ENCODE data around the gene GOSR1.
"Not testable (repeated sequence)": the region's sequence is repeated elsewhere in the genome, so short reads cannot be mapped to it uniquely, and the experiment has no call there.

The GOSR1 gene

DNA sequence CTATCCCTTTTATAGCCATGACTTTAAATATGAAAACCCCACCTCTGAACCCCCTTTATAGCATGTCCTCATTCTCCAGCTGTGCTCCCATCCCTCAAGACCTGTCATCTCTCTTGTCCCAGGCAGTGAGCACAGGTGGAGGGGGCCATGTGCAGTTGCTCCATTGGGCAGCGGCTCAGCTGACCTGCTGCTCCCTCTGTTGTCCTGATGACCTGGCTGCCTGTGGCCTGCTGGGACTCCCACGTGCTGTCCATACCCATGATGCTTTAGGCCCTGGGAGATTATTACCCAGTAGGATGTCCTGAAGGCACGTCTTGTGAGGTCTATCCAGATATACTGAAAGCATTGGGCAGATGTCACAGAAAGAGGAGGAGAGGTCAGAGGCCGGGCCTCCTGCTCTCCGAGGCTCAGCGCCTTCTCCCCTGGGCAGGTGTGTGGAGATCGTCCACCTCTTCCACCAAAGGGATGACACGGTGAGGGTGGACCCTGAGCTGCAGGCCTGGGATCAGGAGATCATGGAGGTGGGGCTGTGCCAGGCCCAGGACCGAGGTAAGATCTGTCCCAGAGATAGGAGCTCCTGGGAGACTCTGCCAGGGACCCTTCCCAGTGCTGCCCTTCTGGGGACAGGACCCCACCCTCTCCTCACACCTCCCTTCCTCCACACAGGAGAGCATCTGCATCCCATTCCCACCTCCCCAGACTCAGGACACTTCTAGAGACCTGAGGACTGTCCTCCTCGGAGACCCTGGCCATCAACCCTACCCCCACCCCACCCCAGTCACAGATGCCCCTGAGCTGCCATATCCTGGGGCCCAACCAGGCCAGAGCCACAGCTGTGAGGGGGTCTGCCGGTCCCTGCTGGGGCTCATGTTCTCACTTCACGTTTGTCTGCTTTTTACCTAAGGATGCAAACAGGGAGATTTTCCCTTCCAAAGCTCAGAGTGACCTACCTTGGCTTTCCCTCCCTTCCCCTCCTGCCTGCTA lies 58.0 kb downstream of the GOSR1 start:
- TF ChIP-seq, protein P1, sequence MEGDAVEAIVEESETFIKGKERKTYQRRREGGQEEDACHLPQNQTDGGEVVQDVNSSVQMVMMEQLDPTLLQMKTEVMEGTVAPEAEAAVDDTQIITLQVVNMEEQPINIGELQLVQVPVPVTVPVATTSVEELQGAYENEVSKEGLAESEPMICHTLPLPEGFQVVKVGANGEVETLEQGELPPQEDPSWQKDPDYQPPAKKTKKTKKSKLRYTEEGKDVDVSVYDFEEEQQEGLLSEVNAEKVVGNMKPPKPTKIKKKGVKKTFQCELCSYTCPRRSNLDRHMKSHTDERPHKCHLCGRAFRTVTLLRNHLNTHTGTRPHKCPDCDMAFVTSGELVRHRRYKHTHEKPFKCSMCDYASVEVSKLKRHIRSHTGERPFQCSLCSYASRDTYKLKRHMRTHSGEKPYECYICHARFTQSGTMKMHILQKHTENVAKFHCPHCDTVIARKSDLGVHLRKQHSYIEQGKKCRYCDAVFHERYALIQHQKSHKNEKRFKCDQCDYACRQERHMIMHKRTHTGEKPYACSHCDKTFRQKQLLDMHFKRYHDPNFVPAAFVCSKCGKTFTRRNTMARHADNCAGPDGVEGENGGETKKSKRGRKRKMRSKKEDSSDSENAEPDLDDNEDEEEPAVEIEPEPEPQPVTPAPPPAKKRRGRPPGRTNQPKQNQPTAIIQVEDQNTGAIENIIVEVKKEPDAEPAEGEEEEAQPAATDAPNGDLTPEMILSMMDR (conservative IDR thresholded peaks at IDR 0.05), result no peak
- H3K27ac ChIP-seq, result no peak overlapping the region

DNA sequence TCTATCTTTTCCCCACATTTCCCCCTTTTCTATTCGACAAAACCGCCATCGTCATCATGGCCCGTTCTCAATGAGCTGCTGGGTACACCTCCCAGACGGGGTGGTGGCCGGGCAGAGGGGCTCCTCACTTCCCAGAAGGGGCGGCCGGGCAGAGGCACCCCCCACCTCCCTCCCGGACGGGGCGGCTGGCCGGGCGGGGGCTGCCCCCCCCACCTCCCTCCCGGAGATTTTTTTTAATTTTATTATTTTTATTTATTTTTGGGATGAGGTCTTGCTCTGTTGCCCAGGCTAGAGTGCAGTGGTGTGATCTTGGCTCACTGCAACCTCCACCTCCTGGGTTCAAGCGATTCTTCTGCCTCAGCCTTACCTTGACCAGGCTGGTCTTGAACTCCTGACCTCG lies 59.6 kb downstream of the GOSR1 start:
- H3K27ac ChIP-seq, result not testable (repeated sequence)

DNA sequence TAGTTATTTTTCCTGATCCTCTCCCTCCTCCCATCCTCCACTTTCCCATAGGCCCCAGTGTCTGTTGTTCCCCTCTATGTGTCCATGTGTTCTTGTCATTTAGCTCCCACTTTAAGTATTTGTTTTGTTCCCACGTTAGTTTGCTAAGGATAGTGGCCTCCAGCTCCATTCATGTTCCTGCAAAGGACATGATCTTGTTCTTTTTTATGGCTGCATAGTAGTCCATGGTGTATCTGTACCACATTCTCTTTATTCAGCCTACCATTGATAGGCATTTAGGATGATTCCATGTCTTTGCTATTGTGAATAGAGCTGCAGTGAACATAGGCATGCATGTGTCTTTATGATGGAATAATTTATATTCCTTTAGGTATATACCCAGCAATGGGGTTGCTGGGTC lies 60.5 kb downstream of the GOSR1 start:
- not testable (repeated sequence) for H3K27ac ChIP-seq

DNA sequence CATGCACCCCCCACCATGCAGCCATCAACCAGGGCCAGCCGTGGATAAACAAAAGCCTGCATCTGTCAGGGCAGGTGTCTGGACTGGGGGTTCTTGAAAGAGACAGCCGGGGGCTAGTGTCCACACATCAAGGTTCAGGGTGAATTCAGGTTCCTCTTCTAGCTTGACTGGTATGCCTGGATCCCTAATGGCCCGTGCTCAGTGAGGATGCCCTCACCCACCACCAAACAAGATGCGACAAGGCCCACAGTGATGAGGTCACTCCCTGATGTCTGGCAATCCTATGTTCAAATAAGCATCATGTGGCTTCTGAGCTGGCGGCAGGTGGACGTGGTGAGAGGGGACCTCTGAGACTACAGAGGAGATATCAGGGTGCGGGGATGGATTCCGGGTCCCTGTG lies 64.6 kb downstream of the GOSR1 start:
- TF ChIP-seq, protein P1 (conservative IDR thresholded peaks at IDR 0.05), result no peak
- H3K27ac ChIP-seq, result no peak overlapping the region

DNA sequence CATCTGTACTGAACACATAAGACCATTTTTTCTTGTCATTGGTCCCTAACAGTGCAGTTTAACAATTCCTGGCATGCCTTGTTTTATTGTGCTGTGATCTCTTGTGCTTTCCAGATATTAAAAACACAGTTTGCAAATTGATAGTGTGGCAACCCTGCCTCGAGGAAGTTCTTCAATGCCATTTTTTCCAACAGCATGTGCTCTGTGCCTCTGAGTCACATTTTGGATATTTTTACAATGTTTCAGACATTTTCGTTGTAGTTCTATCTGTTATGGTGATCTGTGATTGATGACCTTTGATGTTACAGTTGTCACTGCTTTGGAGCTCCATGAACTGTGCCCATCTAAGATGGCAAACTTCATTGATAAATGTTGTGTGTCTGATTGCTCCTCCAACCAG lies 66.2 kb downstream of the GOSR1 start:
- H3K27ac ChIP-seq, result no peak overlapping the region
- TF ChIP-seq, protein P1 (conservative IDR thresholded peaks at IDR 0.05), result no peak

DNA sequence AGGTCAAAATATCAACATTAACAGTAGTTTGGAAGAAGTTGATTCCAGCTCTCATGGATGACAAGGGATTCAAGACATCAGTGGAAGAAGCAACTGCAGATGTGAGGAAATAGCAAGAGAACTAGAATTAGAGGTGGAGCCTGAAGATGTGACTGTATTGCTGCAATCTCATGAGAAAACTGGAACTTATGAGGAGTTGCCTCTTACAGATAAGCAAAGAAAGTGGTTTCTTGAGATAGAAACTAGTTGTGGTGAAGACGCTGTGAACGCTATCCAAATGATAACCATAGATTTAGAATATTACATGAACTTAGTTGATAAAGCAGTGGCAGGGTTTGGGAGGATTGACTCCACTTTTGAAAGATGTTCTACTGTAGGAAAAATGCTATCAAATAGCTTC lies 67.8 kb downstream of the GOSR1 start:
- TF ChIP-seq, protein P1 (conservative IDR thresholded peaks at IDR 0.05), result no peak
- H3K27ac ChIP-seq, result no peak overlapping the region

DNA sequence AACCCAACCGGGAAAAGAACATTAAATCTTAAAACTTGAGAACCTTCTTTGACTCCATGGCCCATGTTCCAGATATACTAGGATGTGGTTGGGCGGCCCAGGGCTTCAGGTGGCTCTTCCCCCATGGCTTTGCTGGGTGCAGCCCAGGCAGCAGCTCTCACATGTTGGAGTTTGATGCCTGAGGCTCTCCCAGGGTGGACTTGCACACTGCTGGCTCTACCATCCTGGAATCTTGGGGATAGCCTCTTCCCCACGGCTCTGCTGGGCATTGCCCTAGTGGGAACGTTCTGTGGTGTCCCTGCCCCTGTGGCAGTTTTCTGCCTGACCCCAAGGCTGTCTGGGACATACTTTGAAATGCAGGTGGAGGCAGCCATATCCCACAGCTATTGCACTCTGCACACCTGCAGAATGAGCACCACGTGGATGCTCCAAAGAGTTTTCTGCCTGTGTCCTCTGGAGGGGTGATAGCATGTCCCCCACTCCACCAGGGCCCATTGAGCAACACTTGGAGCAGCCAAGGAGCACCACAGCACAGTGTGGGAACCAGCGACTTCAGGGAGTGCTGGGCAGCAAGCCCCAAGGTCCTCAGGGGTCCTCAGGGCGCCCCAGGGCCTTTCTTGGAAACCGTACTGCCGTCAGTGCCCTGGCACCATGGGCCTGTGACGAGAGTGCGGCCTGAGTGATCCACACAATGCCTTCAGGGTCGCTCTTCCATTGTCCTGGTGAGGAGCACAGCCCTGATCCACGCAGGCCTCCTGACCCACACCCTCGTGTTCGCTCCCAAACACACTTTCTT lies 70.8 kb downstream of the GOSR1 start:
- TF ChIP-seq, protein P1 (conservative IDR thresholded peaks at IDR 0.05), result no peak
- H3K27ac ChIP-seq, result no peak overlapping the region

DNA sequence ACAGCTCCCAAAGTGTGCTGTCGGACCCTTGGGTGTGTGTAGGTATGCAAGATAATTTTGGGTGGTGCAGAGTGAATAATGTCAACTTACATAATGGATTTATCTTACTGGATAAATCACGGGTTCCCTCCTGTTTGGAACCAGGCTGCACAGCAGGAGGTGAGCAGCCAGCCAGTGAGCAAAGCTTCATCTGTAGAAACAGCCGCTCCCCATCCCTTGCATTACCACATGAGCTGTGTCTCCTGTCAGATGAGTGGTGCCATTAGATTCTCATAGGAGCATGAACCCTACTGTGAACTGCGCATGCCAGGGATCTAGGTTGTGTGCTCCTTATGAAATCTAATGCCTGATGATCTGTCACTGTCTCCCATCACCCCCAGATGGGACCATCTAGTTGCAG lies 72.0 kb downstream of the GOSR1 start:
- not testable (repeated sequence) for H3K27ac ChIP-seq
